Endothelial cell of umbilical vein (primary cell): Measurements from ENCODE around the gene MSANTD2. TPM values are rescaled to one million over a fixed set of nuclear protein-coding genes. Genes with fewer than 3 reads are reported as not detected.
A peak's percentile ranks its signal among the peaks of the same experiment; 100 is the strongest.

ENCODE experiments used
- BruUV-seq: library from RNA; stranded (reverse); fragments of 400-500 nt; replicated peaks from 2 replicates; lab custom pipeline; 2021; lab: Mats Ljungman, UMichigan
- CTCF ChIA-PET: fragments of 300-600, 350-600 bp; sonication (Branson Sonifier 250); formaldehyde crosslinking; loops from one replicate; lab custom pipeline; 2021; ENCODE audit warnings: antibody characterized with exemption, inconsistent platforms; lab: Charles Lee
- POLR2A ChIA-PET: fragments of 300-600, 350-600 bp; sonication (Branson Sonifier 250); formaldehyde crosslinking; loops from one replicate; lab custom pipeline; 2021; ENCODE audit warnings: antibody characterized with exemption, inconsistent platforms; lab: Charles Lee
- DNase-seq: peaks from one replicate; pipeline ENCODE4 v3.0.0-alpha.2; 2011; ENCODE audit warnings: low read depth, low spot score
- FAIRE-seq: peaks from 2 replicates; lab custom pipeline; 2011; peaks lifted over from hg19 to GRCh38; lab: Jason Lieb, UNC
- H2AFZ ChIP-seq: 2 replicates; pipeline ENCODE4 v1.6.0; 2012; ENCODE audit warnings: low read depth, low read length, control low read depth, inconsistent platforms
- H3K27ac ChIP-seq: 2 replicates; pipeline ENCODE4 v1.5.1; 2011; ENCODE audit warnings: low read depth, mild to moderate bottlenecking, control low read depth, low read length, moderate library complexity; ENCODE audit not compliant: insufficient read depth
- H3K27me3 ChIP-seq, 2 experiments: 2 replicates each; pipeline versions ENCODE4 v1.6.0 to v1.6.1; 2011; ENCODE audit warnings: low read length in 2 of 2, mixed read lengths in 1 of 2; ENCODE audit not compliant: control insufficient read depth in 2 of 2, insufficient read depth in 2 of 2
- H3K36me3 ChIP-seq, 2 experiments: 2 replicates in 1 of 2; 3 replicates in 1 of 2; pipeline ENCODE4 v1.5.1; 2011; ENCODE audit warnings: low read length in 2 of 2, mild to moderate bottlenecking in 1 of 2, moderate library complexity in 1 of 2; ENCODE audit not compliant: control insufficient read depth in 2 of 2, insufficient read depth in 2 of 2; ENCODE audit errors: extremely low read depth in 1 of 2
- H3K4me1 ChIP-seq: 3 replicates; pipeline ENCODE4 v1.5.1; 2011; ENCODE audit warnings: mild to moderate bottlenecking, low read length; ENCODE audit not compliant: control insufficient read depth, insufficient read depth; ENCODE audit errors: extremely low read depth
- H3K4me2 ChIP-seq: 2 replicates; pipeline ENCODE4 v1.6.1; 2011; ENCODE audit warnings: low read length, control low read depth, mixed read lengths; ENCODE audit not compliant: insufficient read depth
- H3K4me3 ChIP-seq, 3 experiments: fragments of 200-600 bp in 1 of 3; sonication (generic), shearing (Covaris generic) in 1 of 3; replicated peaks in 1 of 3; 2 replicates each; pipeline ENCODE4 v1.5.1; 2011 to 2016; ENCODE audit warnings: control low read depth in 3 of 3, low read length in 3 of 3, mild to moderate bottlenecking in 2 of 3, inconsistent platforms in 1 of 3, low read depth in 1 of 3, moderate library complexity in 1 of 3; ENCODE audit not compliant: insufficient read depth in 1 of 3
- H3K79me2 ChIP-seq: 2 replicates; pipeline ENCODE4 v1.6.0; 2012; ENCODE audit warnings: low read length, inconsistent platforms; ENCODE audit not compliant: control insufficient read depth, insufficient read depth
- H3K9ac ChIP-seq: replicated peaks from 2 replicates; pipeline ENCODE3; 2011; ENCODE audit warnings: low read length, control low read depth; ENCODE audit not compliant: insufficient read depth; ENCODE audit errors: extremely low read depth
- H3K9me1 ChIP-seq: replicated peaks from 3 replicates; pipeline ENCODE4 v1.6.0; 2011; ENCODE audit warnings: mild to moderate bottlenecking, low read length; ENCODE audit not compliant: control insufficient read depth, insufficient read depth; ENCODE audit errors: extremely low read depth
- H3K9me3 ChIP-seq: replicated peaks from 2 replicates; pipeline ENCODE4 v1.5.1; 2012; ENCODE audit warnings: low read length, inconsistent platforms; ENCODE audit not compliant: control insufficient read depth, insufficient read depth
- H4K20me1 ChIP-seq: replicated peaks from 2 replicates; pipeline ENCODE3; 2011; ENCODE audit warnings: mild to moderate bottlenecking, low read length; ENCODE audit not compliant: control insufficient read depth, insufficient read depth; ENCODE audit errors: extremely low read depth
- EZH2 ChIP-seq: IDR thresholded peaks from 2 replicates; pipeline ENCODE4 v1.6.1; 2012; ENCODE audit warnings: borderline replicate concordance, low read depth, mild to moderate bottlenecking, moderate library complexity, low read length, inconsistent platforms; ENCODE audit not compliant: severe bottlenecking
- FOS ChIP-seq: IDR thresholded peaks from 2 replicates; pipeline ENCODE4 v1.6.1; 2011; ENCODE audit warnings: mild to moderate bottlenecking, low read length, moderate library complexity, borderline replicate concordance; ENCODE audit not compliant: insufficient read depth
- GATA2 ChIP-seq: IDR thresholded peaks from 2 replicates; pipeline ENCODE4 v1.7.0; 2011; ENCODE audit warnings: low read depth, mild to moderate bottlenecking, moderate library complexity, mixed read lengths, low read length; ENCODE audit not compliant: insufficient read length, insufficient read depth
- JUN ChIP-seq: IDR thresholded peaks from 2 replicates; pipeline ENCODE4 v1.6.1; 2011; ENCODE audit warnings: borderline replicate concordance, low read depth; ENCODE audit not compliant: insufficient read length, insufficient read depth
- MYC ChIP-seq: IDR thresholded peaks from one replicate; pipeline ENCODE4 v1.6.1; 2011; ENCODE audit warnings: mild to moderate bottlenecking, low read depth, low read length
- POLR2A ChIP-seq: IDR thresholded peaks from 2 replicates; pipeline ENCODE4 v1.6.1; 2012; ENCODE audit warnings: low read depth, mild to moderate bottlenecking, control low read depth, low read length
- POLR2AphosphoS5 ChIP-seq: IDR thresholded peaks from 2 replicates; pipeline ENCODE4 v1.6.1; 2012; ENCODE audit warnings: low read depth, mild to moderate bottlenecking, control low read depth, low read length, moderate library complexity; ENCODE audit not compliant: insufficient read depth
- dilution Hi-C: fragments of 300-500 bp; cut with MboI; formaldehyde crosslinking; loops from one replicate; pipeline ENCODE4 v1.15.0; 2019; ENCODE audit warnings: low sequenced_read_pairs; ENCODE audit not compliant: extremely low pct_ligation_motif_present
- intact Hi-C: fragments of 100-400 bp; cut with micrococcal nuclease; formaldehyde crosslinking; loops from one replicate; pipeline ENCODE4 v1.10.0; 2022
- polyA plus RNA-seq, 4 experiments: library from polyadenylated mRNA; depleted of rRNA in 3 of 4; stranded (reverse) in 3 of 4; unstranded in 1 of 4; fragments of >200 nt; gene quantifications; 2 replicates each; pipeline versions ENCODE4 v1.2.1 to v1.2.3, GENCODE V29; 2011 to 2012; ENCODE audit warnings: missing spikeins in 1 of 4
- total RNA-seq: library from RNA; stranded (reverse); gene quantifications from 2 replicates; pipeline ENCODE4 v1.2.3, GENCODE V29; 2021
- TF ChIP-seq, protein P1 (sequence below): IDR thresholded peaks from 2 replicates; pipeline ENCODE4 v1.6.1; 2011; ENCODE audit not compliant: insufficient read depth, insufficient read length
- TF ChIP-seq, protein P2 (sequence below), 2 donors: IDR thresholded peaks; 1 replicate in 1 of 2; 2 replicates in 1 of 2; pipeline ENCODE4 v1.5.1; 2011; ENCODE audit warnings: low read length in 2 of 2, mild to moderate bottlenecking in 2 of 2, moderate library complexity in 2 of 2, control low read depth in 1 of 2, inconsistent platforms in 1 of 2, low read depth in 1 of 2; ENCODE audit not compliant: insufficient read depth in 1 of 2; ENCODE audit errors: extremely low read depth in 1 of 2

The MSANTD2 gene
- total and polyA plus RNA-seq, 2 donors (not counting 3 experiments of a cell fraction or from before 2014, with no cell fraction given): 5.5 to 23.2 TPM

DNA sequence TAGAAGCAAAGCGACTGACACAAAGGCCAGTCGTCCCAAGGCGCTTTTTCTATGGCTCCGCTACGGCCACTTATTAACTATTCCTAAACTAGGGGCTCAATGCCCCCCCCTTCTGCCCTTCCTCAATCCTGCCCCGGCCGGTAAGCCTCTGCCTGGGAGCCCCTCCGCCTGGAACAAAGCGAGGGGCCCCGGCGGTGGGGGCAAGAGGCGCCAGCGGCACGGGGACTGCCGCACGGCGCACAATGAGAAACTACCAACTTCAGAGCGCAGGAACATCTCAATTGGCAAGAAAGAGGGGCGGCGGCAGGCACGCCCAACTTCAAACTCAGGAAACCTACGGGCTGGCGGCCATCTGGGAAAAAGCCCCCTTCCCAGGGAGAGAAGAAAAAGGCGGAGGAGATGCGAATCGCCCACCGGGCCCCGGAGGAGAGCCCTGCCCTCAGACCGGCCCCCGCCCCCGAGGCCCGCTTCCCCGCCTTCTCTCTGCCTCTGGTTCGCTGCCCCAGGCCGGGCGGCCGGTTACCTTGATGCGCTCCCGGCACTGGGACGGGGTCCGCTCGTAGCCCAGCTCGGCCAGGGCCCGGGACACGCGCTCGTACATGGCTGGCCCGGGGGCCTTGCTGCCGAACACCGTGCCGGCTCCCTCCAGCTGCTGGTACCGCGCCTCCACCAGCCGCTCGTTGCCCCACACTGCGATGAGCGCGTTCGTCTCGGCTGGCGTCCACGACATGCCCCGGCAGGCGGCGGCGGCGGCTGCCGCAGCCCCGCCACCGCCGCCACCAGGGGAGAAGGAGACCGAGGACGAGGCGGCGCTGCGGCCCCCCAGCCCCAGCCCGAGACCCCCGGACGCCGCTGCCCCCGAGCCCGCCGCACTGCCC lies 619 bp downstream of the MSANTD2 start:
- Histone ChIP-seq H3K36me3 (no peaks in the 10 kb centered on the region), H4K20me1 (no peaks in the 10 kb centered on the region), H3K79me2 (peaks cover 54% of the 10 kb centered on the region), H3K4me3 (peak overlapping the region; percentile 59 to 98 (median 62)), H2AFZ (peak overlapping the region; percentile 21), H3K4me2 (peak overlapping the region; percentile 66), H3K27me3 (no peaks in the 10 kb centered on the region), H3K9me3 (no peaks in the 10 kb centered on the region), H3K9me1 (no peaks in the 10 kb centered on the region), H3K9ac (peak overlapping the region; percentile 84), H3K27ac (peak overlapping the region; percentile 81), H3K4me1 (peaks cover 20% of the 10 kb centered on the region)
- dilution Hi-C loops (no loop called here), intact Hi-C loops (loop anchor here (1.0 to 2.0 kb wide), 4 partner anchors 38 to 126 kb away; partner anchors contain the start of genes SIAE and SPA17)
- BruUV-seq: no TSS peak
- peak; percentile 56 for DNase-seq
- ChIA-PET POLR2A (interaction anchor here (0.5 to 1.6 kb wide), 6 partner anchors 14 to 84 kb away, joined by 3 to 6 read pairs (median 4); no protein-coding TSS in a partner anchor), CTCF (interaction anchor here (0.6 to 10.2 kb wide), 20 partner anchors 14 to 156 kb away, joined by 3 to 191 read pairs (median 8); partner anchors contain the start of genes ESAM and ROBO3)
- peak; percentile 4 for FAIRE-seq
- TF ChIP-seq FOS: no peak
- TF ChIP-seq, protein P1, sequence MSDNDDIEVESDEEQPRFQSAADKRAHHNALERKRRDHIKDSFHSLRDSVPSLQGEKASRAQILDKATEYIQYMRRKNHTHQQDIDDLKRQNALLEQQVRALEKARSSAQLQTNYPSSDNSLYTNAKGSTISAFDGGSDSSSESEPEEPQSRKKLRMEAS: no peak
- no peak for TF ChIP-seq POLR2A
- no peak for TF ChIP-seq POLR2AphosphoS5
- TF ChIP-seq JUN: no peak
- no peak for TF ChIP-seq MYC
- no peak for TF ChIP-seq GATA2
- TF ChIP-seq EZH2: no peak
- TF ChIP-seq, protein P2, sequence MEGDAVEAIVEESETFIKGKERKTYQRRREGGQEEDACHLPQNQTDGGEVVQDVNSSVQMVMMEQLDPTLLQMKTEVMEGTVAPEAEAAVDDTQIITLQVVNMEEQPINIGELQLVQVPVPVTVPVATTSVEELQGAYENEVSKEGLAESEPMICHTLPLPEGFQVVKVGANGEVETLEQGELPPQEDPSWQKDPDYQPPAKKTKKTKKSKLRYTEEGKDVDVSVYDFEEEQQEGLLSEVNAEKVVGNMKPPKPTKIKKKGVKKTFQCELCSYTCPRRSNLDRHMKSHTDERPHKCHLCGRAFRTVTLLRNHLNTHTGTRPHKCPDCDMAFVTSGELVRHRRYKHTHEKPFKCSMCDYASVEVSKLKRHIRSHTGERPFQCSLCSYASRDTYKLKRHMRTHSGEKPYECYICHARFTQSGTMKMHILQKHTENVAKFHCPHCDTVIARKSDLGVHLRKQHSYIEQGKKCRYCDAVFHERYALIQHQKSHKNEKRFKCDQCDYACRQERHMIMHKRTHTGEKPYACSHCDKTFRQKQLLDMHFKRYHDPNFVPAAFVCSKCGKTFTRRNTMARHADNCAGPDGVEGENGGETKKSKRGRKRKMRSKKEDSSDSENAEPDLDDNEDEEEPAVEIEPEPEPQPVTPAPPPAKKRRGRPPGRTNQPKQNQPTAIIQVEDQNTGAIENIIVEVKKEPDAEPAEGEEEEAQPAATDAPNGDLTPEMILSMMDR (IDR thresholded peaks at IDR 0.05; ENCODE audit: extremely low read depth in 1 of 2, insufficient read depth in 1 of 2, low read depth in 1 of 2, low read length in 2 of 2): no peak
